HG02763 (cell line): Measurements from ENCODE around the gene ARHGAP26.
"Not testable (repeated sequence)": the region's sequence is repeated elsewhere in the genome, so short reads cannot be mapped to it uniquely, and the experiment has no call there.

Source experiments
- ATAC-seq: cut with Tn5 transposase; IDR thresholded peaks from one replicate; pipeline ENCODE4 v1.9.1; 2021; ENCODE audit warnings: mild to moderate bottlenecking, moderate library complexity; ENCODE audit not compliant: unreplicated experiment

The ARHGAP26 gene

DNA sequence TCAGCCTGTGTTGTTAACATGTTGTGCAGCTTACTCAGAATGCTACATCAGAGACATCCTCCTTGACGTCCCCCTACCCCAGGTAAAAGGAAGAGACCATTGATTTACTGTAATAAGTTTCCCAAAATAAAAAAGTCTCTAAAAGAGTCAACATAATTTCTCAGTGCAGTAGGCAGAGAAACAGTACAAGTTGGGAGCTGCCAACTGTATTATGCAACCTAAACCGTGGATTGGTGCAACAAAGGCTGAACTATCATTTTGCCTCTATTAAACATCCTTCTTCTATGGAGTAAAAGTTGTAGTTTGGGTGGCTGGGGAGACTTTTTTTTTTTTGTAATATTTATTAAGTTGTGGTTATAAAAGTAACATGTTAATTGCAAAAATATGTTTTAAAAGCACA is 425.3 kb downstream of the ARHGAP26 start:
- no peak for ATAC-seq

DNA sequence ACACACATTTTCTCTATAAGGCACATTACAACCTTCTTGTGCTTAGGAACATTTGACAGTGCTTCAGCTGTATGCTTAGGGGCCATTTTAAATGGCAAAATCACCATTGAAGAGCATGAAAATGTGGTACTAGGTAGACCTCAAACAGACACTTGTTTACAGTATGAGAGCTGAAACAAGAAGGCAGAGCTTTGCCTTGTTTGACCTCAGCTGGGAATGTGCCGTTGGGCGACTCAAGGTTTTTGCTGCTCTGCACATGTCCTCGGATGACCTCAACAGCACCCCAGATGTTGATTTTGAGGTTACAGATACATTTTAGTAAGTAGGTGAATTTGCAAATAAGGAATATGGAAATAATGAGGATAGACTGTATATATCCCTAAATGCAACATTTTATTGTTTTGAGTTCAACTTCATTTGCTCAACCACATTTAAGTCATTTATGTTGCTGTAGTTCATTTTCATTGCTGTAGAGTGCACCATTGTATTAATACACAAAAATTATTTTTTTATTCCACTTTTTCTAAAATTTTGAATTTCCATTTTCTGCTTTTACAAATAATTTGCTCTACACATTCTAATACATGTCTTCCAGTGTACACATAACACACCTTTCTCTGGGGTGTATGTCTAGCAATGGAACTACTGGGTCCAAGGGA is 426.6 kb downstream of the ARHGAP26 start:
- ATAC-seq, result no peak

DNA sequence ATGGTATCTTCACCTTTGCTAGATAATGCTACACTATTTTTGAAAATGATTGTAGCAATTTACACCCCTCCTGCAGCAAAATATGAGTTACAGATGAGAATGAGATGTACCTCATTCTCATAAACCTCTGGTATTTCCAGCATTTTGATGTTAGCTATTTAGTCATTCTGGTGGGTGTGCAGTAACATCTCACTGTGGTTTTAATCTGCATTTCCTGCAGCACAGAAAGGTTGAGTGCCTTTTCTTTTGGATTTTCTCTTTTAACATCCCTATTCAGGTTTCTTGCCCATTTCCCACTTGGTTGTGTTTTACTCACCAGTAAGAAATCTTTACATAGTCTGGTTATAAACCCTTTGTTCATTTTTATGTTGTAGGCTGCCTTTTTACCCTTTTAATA is 427.1 kb downstream of the ARHGAP26 start:
- no peak for ATAC-seq

DNA sequence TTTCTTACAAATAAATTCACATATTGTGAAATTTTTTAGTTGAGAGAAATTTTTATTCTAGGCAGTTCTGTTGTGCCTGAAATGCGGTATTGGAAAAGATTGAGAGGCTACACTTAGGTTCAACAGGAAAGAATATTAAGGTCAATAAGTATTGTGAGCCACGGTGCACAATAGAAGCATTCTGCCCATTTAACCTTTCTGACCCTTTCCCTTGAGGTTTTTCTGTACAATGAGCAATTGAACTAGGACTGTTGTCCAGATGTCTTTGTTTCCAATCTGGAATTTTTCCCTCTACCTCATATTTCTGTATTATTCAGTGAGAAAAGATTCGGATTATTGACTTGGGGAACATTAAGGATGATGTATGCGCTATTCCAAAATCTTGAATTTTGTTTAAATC is 428.2 kb downstream of the ARHGAP26 start:
- ATAC-seq, result no peak

DNA sequence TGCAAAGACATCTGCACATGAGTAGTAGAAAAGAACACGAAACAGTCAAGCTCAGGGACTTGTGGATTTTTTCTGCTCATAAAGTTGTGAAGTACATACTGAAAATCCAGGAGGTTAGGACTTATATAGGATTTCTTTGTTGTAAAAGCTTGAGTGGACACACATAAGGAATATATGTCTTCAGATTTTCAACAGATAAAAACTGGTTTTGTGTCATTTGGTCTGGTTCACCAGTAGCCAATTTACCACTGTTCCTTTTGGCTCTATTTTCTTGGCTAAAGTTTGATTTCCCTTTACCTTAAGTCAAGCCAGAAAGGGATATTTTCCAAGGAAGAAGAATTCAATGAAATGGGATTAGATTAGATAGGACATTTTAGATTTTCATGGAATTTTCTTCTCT is 429.0 kb downstream of the ARHGAP26 start:
- ATAC-seq, result no peak

DNA sequence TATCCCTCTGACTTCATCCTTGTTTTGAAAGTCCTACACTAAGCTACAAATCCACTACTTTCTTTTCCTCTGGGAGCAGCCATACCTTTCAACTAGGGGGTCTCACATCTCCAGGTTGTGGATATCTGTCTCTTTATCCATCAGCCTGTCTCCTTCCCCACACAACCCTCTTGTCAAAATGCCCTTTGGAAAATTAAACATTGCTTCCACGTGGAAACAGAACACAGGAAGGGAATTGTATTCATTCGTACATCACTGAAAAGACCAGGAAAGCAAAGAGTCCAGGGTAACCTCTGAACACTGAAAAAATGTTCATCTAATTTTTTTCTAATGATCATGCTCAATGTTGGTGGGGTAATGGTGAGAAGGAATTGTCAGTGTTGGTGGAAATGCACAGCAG is 429.7 kb downstream of the ARHGAP26 start:
- ATAC-seq, result no peak

DNA sequence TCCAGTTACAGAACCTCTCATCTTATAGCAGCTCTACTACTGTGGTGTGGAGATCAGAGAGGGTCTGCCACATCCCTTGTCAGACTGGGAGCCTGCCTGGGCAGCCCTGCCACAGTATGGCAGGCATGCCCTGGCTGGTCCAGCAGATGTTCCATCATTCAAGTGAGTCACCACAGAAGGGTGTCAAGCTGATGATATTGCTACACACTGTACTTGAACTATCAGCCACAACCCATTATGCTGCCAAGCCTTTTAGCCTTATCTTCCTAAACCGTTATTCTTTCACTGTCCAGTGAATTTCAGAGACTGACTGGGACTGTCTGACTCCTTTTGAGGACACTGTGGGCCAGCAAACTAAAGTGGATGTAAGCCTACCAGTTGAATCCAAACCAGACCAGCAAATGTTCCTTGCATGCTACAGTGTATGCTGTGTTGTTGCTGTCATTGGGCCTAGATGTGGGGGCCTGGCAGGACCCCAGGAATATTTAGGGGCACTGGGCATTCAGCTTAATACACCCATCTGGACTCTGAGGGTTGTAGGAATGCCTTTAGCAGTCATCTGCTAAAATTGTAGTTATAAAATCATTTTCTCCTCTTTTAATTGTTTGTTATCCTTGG is 430.7 kb downstream of the ARHGAP26 start:
- ATAC-seq, result no peak

DNA sequence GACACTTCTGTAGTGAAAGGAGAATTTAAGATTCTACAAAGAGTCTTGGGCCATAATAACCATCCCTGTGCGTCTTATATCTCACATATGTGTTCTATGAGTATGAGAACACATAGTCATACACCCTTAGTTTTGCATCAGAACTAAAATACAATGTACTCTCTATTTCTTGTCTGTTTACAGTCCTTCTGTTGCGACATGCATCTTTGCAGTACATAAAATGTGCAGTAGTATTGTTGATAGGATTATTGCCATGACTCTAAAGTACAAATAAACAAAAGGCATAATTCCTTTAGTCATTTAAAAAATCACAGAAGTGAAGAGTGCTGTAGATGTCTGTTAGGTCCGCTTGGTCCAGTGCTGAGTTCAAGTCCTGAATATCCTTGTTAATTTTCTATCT is 431.4 kb downstream of the ARHGAP26 start:
- ATAC-seq, result no peak

DNA sequence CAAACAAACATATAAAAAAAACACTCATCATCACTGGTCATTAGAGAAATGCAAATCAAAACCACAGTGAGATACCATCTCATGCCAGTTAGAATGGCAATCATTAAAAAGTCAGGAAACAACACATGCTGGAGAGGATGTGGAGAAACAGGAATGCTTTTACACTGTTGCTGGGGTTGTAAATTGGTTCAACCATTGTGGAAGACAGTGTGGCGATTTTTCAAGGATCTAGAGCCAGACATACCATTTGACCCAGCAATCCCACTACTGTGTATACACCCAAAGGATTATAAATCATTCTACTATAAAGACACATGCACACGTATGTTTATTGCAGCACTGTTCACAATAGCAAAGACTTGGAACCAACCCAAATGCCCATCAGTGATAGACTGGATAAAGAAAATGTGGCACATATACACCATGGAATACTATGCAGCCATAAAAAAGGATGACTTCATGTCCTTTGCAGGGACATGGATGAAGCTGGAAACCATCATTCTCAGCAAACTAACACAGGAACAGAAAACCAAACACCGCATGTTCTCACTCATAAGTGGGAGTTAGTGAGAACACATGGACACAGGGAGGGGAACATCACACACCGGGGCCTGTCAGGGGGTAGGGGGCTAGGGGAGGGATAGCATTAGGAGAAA is 433.3 kb downstream of the ARHGAP26 start:
- ATAC-seq, result not testable (repeated sequence)

DNA sequence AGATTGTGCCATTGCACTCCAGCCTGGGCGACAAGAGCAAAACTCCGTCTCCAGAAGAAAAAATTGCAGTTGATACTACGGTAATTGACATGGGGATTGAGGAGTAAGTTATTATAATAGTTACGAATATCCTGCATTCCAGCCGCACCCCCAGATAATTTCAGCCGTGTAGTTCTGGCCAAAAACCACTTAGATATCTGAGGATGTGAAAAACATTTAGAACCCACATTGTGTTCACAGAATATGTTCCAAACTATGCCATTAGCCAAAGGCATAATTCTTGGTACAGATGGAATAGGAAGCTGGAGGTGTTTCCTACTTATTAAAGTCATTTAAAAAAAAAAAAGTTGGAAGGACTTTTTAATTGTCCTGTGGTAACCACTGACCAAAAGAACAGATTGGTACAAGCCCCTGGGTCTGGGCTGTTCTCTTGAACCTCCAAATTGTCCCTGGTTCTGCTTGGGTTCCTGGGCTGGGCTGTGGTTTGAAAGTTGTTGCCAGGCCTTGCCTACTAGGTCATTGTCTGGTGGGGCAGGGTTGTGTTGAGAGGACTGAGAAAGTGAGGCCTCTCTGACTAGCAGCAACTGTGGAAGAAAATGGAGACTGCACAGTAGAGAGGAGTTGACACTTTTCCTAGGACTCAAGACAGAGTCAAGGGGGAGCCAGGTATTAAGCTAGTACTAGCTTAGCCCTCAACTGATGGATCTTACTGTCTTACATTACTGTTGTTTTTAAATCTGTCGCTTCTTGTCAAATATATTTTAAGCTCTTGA is 434.5 kb downstream of the ARHGAP26 start:
- no peak for ATAC-seq

DNA sequence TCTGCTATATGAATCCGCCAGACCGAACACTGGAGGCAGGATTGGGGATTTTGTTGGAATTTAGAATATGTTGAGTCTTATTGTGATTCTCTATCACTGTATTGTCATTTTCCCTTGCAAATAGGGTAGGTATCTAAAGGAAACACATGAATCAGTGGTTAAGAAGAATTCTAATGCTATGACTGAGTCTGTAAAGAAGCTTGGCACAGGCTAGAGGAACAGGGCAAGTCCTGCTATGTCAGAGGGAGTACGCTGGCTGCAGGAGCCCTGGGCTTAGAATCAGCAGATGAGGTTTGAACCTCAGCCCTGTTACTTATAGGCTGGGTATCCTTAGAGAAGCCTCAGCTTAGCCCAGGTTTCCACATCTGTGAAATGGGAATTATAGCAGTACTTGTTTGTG is 435.2 kb downstream of the ARHGAP26 start:
- peak; percentile 12 for ATAC-seq

DNA sequence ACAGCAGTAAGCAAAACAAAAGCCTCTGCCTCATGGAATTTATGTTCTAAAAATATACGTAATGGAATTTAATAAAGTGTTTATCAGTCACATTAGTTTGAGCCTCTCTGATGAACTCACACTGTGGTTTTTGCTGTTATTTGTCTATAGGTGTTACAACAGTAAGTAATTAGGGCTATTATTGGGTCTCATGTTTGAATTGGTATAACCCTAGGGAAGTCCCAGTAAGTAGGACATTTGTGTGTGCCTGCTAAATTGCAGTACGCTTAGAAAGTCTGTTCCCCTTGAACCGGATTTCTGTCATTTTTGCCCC is 435.7 kb downstream of the ARHGAP26 start:
- ATAC-seq, result no peak

DNA sequence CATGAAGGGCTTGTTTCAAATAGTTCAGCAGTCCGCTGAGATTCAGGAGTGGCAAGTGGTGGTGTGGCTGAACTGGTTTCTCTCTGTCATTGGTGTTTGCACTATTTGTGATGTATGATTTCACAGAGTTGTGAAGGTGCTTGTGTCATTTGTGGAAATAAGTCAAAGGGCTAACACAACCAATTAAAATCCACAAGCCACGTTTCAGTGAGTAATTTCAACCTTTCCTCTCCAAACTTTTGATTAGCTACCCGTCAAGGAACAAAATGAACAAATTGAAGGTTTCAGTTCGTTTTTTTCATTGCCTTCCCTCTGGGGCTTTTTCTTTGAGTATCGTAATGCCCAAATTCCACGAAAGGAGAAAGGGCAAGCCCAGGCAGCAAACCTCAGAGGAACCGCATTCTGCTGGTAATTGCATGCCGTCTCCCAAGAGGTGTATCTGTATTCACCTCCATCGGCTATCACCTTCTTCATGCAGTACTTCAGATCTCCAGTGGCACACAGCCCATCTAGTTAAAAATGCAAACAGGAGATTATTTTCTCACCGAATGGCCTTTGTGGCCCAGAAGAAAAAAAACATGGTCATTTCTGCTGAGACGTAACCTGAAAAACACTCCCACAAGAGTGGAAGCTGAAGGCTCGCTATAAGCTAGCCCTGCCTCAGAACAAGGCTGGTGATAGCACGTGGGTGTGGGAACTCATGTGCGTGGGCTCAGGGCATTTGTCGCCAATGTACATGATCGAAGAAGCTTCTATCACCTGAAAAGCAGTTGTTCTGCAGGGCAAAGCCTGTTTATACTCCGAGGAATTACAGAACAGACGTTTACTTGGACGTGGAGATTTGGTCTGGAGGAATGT is 436.2 kb downstream of the ARHGAP26 start:
- ATAC-seq, result peak; percentile 45

DNA sequence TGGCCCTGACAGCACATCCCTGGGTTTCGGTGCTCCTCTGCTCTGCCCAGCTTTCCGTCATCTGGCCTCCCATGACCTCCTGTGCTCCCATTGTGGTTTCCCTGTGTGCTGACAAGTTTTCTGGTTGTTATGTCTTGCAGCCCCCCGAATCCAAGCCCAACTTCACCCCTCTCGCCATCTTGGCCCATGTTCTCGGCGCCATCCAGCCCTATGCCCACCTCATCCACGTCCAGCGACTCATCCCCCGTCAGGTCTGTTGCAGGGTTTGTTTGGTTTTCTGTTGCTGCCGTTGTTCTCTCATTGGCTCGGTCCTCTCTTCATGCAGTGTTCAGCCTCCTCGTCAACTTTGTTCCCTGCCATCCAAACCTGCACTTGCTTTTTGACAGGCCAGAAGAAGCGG is 436.9 kb downstream of the ARHGAP26 start:
- ATAC-seq, result no peak

DNA sequence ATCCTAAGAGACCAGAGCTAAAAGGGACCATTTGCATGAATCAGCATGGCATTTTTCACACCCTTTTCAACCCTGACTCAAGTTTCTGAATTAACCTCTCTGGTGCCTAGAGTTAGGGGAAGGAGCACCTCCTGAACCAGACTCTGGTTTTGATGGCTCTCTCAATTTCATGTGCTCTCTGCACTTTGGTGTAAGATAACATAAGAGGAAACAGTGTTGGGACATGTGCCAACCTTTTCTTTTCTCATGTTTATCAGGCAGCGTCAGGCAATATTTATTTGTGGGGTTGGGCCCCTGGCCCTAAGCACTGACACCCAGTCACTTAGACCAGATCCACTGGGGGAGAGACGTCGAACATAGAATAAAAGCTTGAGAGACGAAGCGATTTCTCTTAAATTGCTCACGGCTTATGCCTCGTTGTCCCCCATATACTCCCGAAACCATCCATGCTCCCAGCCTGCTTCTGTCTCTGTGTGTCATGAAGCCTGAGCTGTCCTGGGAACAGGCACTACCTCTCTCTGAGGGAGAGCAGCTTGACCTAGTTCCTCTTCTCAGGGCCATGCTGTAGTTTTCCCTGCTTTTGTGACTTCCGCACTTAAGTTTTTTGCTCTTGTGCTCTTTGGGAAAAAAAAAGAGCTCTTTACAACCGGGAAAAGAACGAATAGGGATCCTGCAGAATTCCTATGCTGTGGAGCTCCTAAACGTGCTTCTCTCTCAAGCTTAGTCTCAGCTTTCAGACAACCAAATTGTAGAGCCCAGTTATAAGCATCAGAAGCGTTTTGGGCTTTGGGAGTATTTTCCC is 437.6 kb downstream of the ARHGAP26 start:
- no peak for ATAC-seq

DNA sequence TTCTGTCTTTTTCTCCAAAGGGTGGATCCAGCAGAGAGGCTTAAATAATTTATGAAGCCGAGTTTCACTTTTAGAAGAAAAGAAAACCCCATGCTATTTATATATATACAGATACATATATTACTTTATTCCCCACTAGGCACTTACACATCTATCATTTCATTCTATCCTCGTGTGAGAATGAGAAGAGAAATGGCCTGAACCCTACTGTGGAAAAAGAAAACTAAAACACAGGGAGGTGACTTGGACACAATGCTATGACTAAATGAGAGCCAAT is 438.1 kb downstream of the ARHGAP26 start:
- no peak for ATAC-seq

DNA sequence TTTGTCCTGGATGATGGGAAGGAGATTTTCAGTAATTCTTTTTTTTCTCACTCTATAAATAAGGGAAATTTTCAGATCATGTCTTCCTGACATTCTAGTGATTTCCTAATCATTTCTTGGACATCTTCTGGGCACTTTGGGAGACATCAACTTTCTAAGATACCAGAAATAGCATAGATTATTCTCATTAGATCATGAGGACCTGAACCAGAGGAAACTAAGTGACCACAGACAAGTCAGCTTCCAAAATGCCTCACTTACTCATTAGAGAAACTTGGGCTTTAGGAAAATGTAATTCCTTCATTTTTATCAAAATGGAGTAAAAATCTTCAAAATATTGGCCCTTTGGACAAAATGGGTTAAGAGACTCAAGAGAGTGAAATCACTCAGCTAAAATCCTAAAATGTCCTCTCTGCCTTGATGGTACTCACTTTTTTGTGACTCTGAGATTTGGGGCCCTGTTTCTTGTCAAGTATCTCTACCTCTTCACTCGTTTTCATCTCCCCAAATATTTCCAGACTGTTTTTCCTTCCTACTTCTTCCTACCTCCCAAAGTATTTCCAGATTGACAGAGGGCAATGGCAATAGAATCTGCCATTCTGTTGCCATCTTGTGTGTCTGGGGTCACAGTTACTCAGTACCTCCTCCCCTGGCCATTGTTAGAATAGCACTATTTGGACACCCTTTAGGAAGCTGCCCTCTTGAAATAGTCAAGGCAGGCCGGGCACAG is 438.8 kb downstream of the ARHGAP26 start:
- no peak for ATAC-seq

DNA sequence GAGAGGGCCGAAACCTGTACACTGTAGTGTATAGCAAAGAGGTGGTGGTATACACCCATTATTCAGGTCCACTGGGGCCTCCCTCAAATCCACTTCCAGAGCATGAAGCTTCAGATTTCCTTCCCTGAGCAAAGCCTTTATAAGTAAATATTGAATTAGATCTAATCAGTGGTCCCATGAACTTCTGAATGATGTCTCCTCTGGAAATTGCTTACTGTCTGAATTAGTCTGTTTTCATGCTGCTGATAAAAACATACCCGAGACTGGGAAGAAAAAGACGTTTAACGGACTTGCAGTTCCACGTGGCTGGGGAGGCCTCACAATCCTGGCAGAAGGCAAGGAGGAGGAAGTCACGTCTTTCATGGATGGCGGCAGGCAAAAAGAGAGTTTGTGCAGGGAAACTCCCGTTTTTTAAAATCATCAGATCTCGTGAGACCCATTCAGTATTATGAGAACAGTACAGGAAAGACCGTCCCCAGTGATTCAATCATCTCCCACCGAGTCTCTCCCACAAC is 439.8 kb downstream of the ARHGAP26 start:
- no peak for ATAC-seq

DNA sequence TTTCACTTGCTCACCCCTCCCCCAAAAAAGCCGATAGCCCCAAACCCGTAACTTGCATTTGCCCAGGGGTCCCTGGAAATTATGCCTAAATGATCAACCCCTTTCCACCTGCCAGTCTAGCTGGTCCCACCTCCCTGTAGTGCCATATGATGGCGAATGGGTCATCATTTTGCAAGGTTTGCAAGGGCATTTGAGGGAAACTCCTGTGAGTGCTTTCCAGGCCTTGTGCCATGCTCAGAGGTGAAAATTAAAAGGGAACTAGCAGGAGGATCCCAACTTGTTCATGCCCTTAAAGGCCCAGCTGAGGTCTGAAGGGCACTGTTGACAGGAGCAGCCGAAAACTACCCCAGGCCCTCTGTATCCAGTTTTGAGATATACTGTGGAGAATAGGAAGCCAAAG is 440.4 kb downstream of the ARHGAP26 start:
- no peak for ATAC-seq

DNA sequence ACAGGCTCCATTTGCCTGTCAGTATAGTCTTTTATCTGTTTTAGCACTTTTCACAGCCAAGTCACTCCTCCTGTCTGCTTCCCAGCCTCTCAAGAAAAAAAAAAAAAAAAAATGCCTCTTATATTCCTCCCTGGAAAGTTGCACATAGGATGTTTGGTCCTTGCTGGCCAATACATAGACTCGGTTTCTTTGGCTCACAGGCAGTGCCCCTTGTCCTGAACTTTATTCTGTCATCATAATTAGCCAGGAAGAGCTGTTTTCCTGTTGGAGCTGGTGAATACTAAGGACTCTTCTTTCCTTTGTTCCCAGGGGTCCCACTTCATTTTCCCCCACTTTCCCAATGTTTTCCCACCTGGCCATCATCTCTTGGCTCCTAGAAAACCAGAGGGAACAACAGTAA is 442.1 kb downstream of the ARHGAP26 start:
- ATAC-seq, result no peak
